HG02588 (cell line): Measurements from ENCODE around the gene SNRPB.

Source experiments
- ATAC-seq: cut with Tn5 transposase; IDR thresholded peaks from one replicate; pipeline ENCODE4 v1.9.1; 2021; ENCODE audit warnings: mild to moderate bottlenecking, moderate library complexity; ENCODE audit not compliant: unreplicated experiment

Gene SNRPB

DNA sequence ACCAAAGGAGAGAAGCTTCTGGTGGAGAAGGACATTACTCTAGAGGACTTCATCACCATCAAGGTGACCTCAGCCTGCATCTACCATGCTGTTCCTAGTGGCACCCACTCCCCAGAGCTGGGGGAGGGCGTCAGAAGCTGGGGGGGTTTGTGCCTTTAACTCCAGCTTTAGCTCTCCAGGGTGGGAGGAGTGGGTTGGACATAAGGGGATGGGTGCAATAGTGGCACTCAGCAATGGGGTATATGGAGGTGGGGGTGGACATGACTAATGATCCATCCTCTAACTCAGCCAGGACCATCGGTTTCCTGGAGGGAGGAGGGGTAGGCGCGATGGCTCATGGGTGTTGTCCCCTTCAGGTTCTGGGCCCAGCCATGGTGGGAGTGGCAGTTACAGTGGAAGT, 40.1 kb downstream of the SNRPB start:
- no peak for ATAC-seq

- ATAC-seq, result no peak
These were observed 41.5 kb downstream of the SNRPB start for GRCh38 chr20:2429051-2429450.

DNA sequence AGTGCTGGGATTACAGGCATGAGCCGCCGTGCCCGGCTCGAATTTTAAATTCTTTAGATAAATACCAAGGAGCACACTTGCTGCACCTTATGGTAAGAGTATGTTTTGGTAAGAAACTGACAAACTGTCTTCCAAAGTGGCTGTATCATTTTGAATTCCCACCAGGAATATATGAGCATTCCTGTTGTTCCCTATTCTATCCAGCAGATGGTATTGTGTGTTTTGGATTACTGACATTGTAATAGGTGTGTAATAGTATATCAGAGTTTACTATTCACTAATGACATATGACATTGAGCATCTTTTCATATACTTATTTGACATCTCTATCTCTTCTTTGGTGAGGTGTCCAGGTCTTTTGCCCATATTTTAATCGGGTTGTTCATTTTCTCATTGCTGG, 49.3 kb downstream of the SNRPB start:
- ATAC-seq, result no peak

DNA sequence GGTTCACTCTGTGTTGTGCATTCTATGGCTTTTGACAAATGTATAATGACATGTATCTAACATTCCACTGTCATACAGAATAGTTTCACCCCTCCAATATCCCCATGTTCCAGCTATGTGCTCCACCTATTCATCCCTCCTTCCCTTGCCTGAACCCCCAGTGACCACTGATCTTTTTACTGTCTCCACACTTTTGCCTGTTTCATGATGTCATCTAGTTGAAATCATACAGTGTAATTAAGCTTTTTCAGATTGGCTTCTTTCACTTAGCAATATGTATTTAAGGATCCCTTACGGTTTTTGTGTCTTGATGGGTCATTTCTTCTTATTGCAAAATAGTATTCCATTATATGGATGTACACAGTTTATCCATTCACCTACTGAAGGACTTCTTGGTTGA, 50.1 kb downstream of the SNRPB start:
- ATAC-seq, result no peak

- no peak for ATAC-seq
These were observed 52.2 kb downstream of the SNRPB start for GRCh38 chr20:2418388-2418787.

DNA sequence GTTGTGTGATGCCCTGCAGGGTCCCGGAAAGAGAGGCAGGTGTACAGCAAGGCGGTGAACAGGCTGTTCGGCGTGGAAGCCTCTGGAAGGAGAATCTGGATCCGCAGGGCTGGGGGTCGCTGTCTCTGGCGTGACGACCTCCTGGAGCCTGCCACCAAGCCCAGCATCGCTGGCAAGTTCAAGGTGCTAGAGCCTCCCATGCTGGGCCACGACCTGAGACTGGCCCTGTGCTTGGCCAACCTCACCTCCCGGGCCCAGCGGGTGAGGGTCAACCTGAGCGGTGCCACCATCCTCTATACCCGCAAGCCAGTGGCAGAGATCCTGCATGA, 53.4 kb downstream of the SNRPB start:
- no peak for ATAC-seq

GRCh38 chr20:2416541-2417212, 53.9 kb downstream of the SNRPB start:
- ATAC-seq, result no peak
